Liver (tissue), 9 donors: ENCODE results near the gene ANKRD6. TPM values are rescaled to one million over a fixed set of nuclear protein-coding genes. Genes with fewer than 3 reads are reported as not detected.
"Not testable (repeated sequence)": the region's sequence is repeated elsewhere in the genome, so short reads cannot be mapped to it uniquely, and the experiment has no call there.

Source experiments
- DNase-seq: peaks from one replicate; pipeline ENCODE4 v3.0.0-alpha.2; 2017; ENCODE audit warnings: low spot score
- H3K27ac ChIP-seq, 2 donors: one replicate each; pipeline ENCODE4 v1.7.0; 2013; ENCODE audit warnings: inconsistent platforms in 2 of 2, low read length in 2 of 2, control low read depth in 1 of 2, low read depth in 1 of 2, mild to moderate bottlenecking in 1 of 2
- H3K27me3 ChIP-seq, 4 donors: one replicate each; pipeline versions ENCODE4 v1.6.1 to v1.7.0; 2013; ENCODE audit warnings: low read length in 3 of 4, inconsistent platforms in 1 of 4, mild to moderate bottlenecking in 1 of 4, moderate library complexity in 1 of 4; ENCODE audit not compliant: control insufficient read depth in 4 of 4, insufficient read depth in 4 of 4
- H3K36me3 ChIP-seq, 4 donors: one replicate each; pipeline versions ENCODE4 v1.6.1 to v1.7.0; 2013; ENCODE audit warnings: low read length in 3 of 4, mild to moderate bottlenecking in 3 of 4, low read depth in 1 of 4, moderate library complexity in 1 of 4; ENCODE audit not compliant: control insufficient read depth in 4 of 4, insufficient read depth in 3 of 4
- H3K4me1 ChIP-seq, 4 donors: one replicate each; pipeline versions ENCODE4 v1.6.1 to v1.7.0; 2013; ENCODE audit warnings: low read length in 3 of 4, mild to moderate bottlenecking in 3 of 4, moderate library complexity in 1 of 4; ENCODE audit not compliant: control insufficient read depth in 4 of 4, insufficient read depth in 4 of 4
- H3K4me3 ChIP-seq, 3 donors: one replicate each; pipeline versions ENCODE4 v1.6.1 to v1.7.0; 2013; ENCODE audit warnings: low read length in 3 of 3, control low read depth in 1 of 3, low read depth in 1 of 3, mild to moderate bottlenecking in 1 of 3
- H3K9ac ChIP-seq, 2 donors: one replicate each; pipeline ENCODE4 v1.7.0; 2013; ENCODE audit warnings: low read length in 2 of 2, mild to moderate bottlenecking in 2 of 2, moderate library complexity in 2 of 2, control low read depth in 1 of 2, low read depth in 1 of 2
- H3K9me3 ChIP-seq, 4 donors: one replicate each; pipeline versions ENCODE4 v1.6.1 to v1.7.0; 2013; ENCODE audit warnings: low read length in 3 of 4; ENCODE audit not compliant: control insufficient read depth in 4 of 4
- ATF3 ChIP-seq: IDR thresholded peaks from 2 replicates; pipeline ENCODE4 v1.6.1; 2016; ENCODE audit warnings: antibody characterized with exemption
- CTCF ChIP-seq: fragments of 150-350 bp; IDR thresholded peaks from 2 replicates; pipeline ENCODE4 v1.5.1; 2017; ENCODE audit warnings: improper control_type of control experiment, low read depth, low read length; ENCODE audit not compliant: missing input control
- EGR1 ChIP-seq, 2 donors: IDR thresholded peaks; 2 replicates each; pipeline ENCODE4 v1.6.1; 2016 to 2018; ENCODE audit warnings: antibody characterized with exemption in 2 of 2, low read depth in 2 of 2
- FOXA1 ChIP-seq: IDR thresholded peaks from 2 replicates; pipeline ENCODE4 v1.6.1; 2016; ENCODE audit warnings: antibody characterized with exemption
- FOXA2 ChIP-seq: IDR thresholded peaks from 2 replicates; pipeline ENCODE4 v1.6.1; 2016; ENCODE audit warnings: antibody characterized with exemption
- GABPA ChIP-seq, 2 donors: IDR thresholded peaks in 1 of 2; conservative IDR thresholded peaks in 1 of 2; 2 replicates each; pipeline ENCODE4 v1.6.1; 2016; ENCODE audit warnings: antibody characterized with exemption in 2 of 2, mild to moderate bottlenecking in 1 of 2, moderate library complexity in 1 of 2
- HNF4A ChIP-seq, 2 donors: conservative IDR thresholded peaks; 2 replicates each; pipeline ENCODE4 v1.6.1; 2016; ENCODE audit warnings: antibody characterized with exemption in 2 of 2, mild to moderate bottlenecking in 2 of 2
- HNF4G ChIP-seq: IDR thresholded peaks from 2 replicates; pipeline ENCODE4 v1.6.1; 2016; ENCODE audit warnings: antibody characterized with exemption
- JUND ChIP-seq, 2 donors: IDR thresholded peaks; 2 replicates each; pipeline ENCODE4 v1.6.1; 2016; ENCODE audit warnings: antibody characterized with exemption in 2 of 2
- MAX ChIP-seq: IDR thresholded peaks from 2 replicates; pipeline ENCODE4 v1.6.1; 2016; ENCODE audit warnings: antibody characterized with exemption
- NR2F2 ChIP-seq: IDR thresholded peaks from 2 replicates; pipeline ENCODE4 v1.6.1; 2016; ENCODE audit warnings: antibody characterized with exemption
- REST ChIP-seq: IDR thresholded peaks from 2 replicates; pipeline ENCODE4 v1.6.1; 2016; ENCODE audit warnings: antibody characterized with exemption, mild to moderate bottlenecking
- RXRA ChIP-seq, 2 donors: IDR thresholded peaks; 2 replicates each; pipeline ENCODE4 v1.6.1; 2017 to 2018; ENCODE audit warnings: antibody characterized with exemption in 2 of 2, mild to moderate bottlenecking in 1 of 2
- SP1 ChIP-seq: IDR thresholded peaks from 2 replicates; pipeline ENCODE4 v1.6.1; 2018; ENCODE audit warnings: antibody characterized with exemption, mild to moderate bottlenecking
- TAF1 ChIP-seq: conservative IDR thresholded peaks from 2 replicates; pipeline ENCODE4 v1.6.1; 2016; ENCODE audit warnings: antibody characterized with exemption, mild to moderate bottlenecking
- ZBTB33 ChIP-seq: IDR thresholded peaks from 2 replicates; pipeline ENCODE4 v1.6.1; 2016; ENCODE audit warnings: antibody characterized with exemption
- WGBS: extraction: QIAGEN DNeasy Blood & Tissue Kit; methylation state at CpG from one replicate; pipeline ENCODE4 v1.1.7; 2013; 5-methylcytosine and 5-hydroxymethylcytosine counted together
- polyA plus RNA-seq, 2 donors: library from polyadenylated mRNA; stranded (reverse) in 1 of 2; unstranded in 1 of 2; fragments of 200-250 nt in 1 of 2; fragments of >200 nt in 1 of 2; fragmentation: Nextera tagmentation in 1 of 2; extraction: Ambion mirVana in 1 of 2; gene quantifications; one replicate each; pipeline versions ENCODE4 v1.2.1 to v1.2.3, GENCODE V29; 2013 to 2015
- total RNA-seq, 2 donors: library from RNA; depleted of rRNA; stranded (reverse); fragments of >200 nt; gene quantifications; one replicate each; pipeline ENCODE4 v1.2.3, GENCODE V29; 2014
- donor health status: healthy.
- donor health status: healthy.
- donor health status: healthy.
- donor health status: healthy.
- donor health status: healthy.

The ANKRD6 gene
- total and polyA plus RNA-seq, 4 donors, result 2.9 to 9.2 (median 3.8) TPM

GRCh38 chr6:89623749-89624148 is 190.8 kb downstream of the ANKRD6 start:
- WGBS, result 97% methylated on average over 8 of the region's 8 CpGs
- Histone ChIP-seq H3K4me1 (no peaks in the 10 kb centered on the region), H3K4me3 (no peak overlapping the region), H3K9ac (no peak overlapping the region), H3K36me3 (peaks cover 0 to 13% (median 6%) of the 10 kb centered on the region in 4 donors), H3K27ac (no peak overlapping the region), H3K9me3 (no peaks in the 10 kb centered on the region), H3K27me3 (no peaks in the 10 kb centered on the region)
- no peak for DNase-seq
- TF ChIP-seq MAX (no peak), TAF1 (no peak), SP1 (no peak), FOXA2 (no peak), HNF4A (conservative IDR thresholded peaks at IDR 0.05) (no peak), RXRA (IDR thresholded peaks at IDR 0.05) (no peak), CTCF (no peak), ZBTB33 (no peak), FOXA1 (no peak)

- Histone ChIP-seq H3K9me3 (no peaks in the 10 kb centered on the region), H3K4me3 (no peak overlapping the region), H3K27ac (no peak overlapping the region), H3K36me3 (peaks cover 0 to 18% (median 8%) of the 10 kb centered on the region in 4 donors), H3K9ac (no peak overlapping the region), H3K27me3 (no peaks in the 10 kb centered on the region), H3K4me1 (no peaks in the 10 kb centered on the region)
- 95% methylated on average over 9 of the region's 9 CpGs for WGBS
- TF ChIP-seq HNF4A (conservative IDR thresholded peaks at IDR 0.05), result no peak
- no peak for TF ChIP-seq ATF3
- no peak for TF ChIP-seq TAF1
- TF ChIP-seq REST, result no peak
- no peak for TF ChIP-seq FOXA2
- no peak for TF ChIP-seq GABPA (IDR thresholded peaks at IDR 0.05 in 1 of 2, conservative IDR thresholded peaks at IDR 0.05 in 1 of 2)
- no peak for TF ChIP-seq CTCF
- TF ChIP-seq FOXA1, result no peak
- no peak for TF ChIP-seq HNF4G
- TF ChIP-seq NR2F2, result no peak
- no peak for TF ChIP-seq SP1
- no peak for TF ChIP-seq JUND (IDR thresholded peaks at IDR 0.05)
- TF ChIP-seq EGR1 (IDR thresholded peaks at IDR 0.05; ENCODE audit: low read depth in 2 of 2), result no peak
- no peak for TF ChIP-seq MAX
- no peak for DNase-seq
These were observed 197.5 kb downstream of the ANKRD6 start for GRCh38 chr6:89630488-89630887.

- WGBS, result 100% methylated on average over 3 of the region's 3 CpGs
- not testable (repeated sequence) for H3K9me3 ChIP-seq, H3K27me3 ChIP-seq
These were observed 203.5 kb downstream of the ANKRD6 start for GRCh38 chr6:89636412-89636811.

More at GRCh38 chr6:89636412-89636811, 203.5 kb downstream of the ANKRD6 start:
- H3K4me3 ChIP-seq, H3K27ac ChIP-seq, H3K36me3 ChIP-seq, DNase-seq, H3K9ac ChIP-seq: not testable (repeated sequence)
- peaks cover 0 to 15% (median 9%) of the 10 kb centered on the region in 4 donors for H3K4me1 ChIP-seq
